H1 (cell line): ENCODE results near the gene LIPC.

ENCODE experiments used
- BRCA1 ChIP-seq: IDR thresholded peaks from 2 replicates; pipeline ENCODE4 v1.6.1; 2012; ENCODE audit warnings: low read depth, low read length, improper control_type of control experiment
- CHD1 ChIP-seq: IDR thresholded peaks from 2 replicates; pipeline ENCODE4 v1.6.1; 2012; ENCODE audit warnings: low read depth, low read length, improper control_type of control experiment
- HDAC6 ChIP-seq: IDR thresholded peaks from one replicate; pipeline ENCODE4 v1.7.1; 2012; ENCODE audit warnings: low read depth, mild to moderate bottlenecking, inconsistent platforms, low read length, moderate library complexity
- MAX ChIP-seq: IDR thresholded peaks from 2 replicates; pipeline ENCODE4 v1.6.1; 2012; ENCODE audit warnings: inconsistent platforms
- NRF1 ChIP-seq: IDR thresholded peaks from 2 replicates; pipeline ENCODE4 v1.6.1; 2011; ENCODE audit warnings: mild to moderate bottlenecking, low read depth, low read length, improper control_type of control experiment
- POLR2A ChIP-seq, 2 experiments: IDR thresholded peaks; 1 replicate in 1 of 2; 2 replicates in 1 of 2; pipeline ENCODE4 v1.6.1; 2011; ENCODE audit warnings: low read depth in 2 of 2, low read length in 2 of 2, mild to moderate bottlenecking in 2 of 2; ENCODE audit errors: control extremely low read depth in 1 of 2
- POLR2AphosphoS5 ChIP-seq: IDR thresholded peaks from 2 replicates; pipeline ENCODE4 v1.6.1; 2011; ENCODE audit warnings: low read depth, low read length
- RFX5 ChIP-seq: IDR thresholded peaks from 2 replicates; pipeline ENCODE4 v1.6.1; 2011; ENCODE audit warnings: low read depth, low read length, improper control_type of control experiment, borderline replicate concordance
- TAF1 ChIP-seq: IDR thresholded peaks from 2 replicates; pipeline ENCODE4 v1.6.1; 2011; ENCODE audit warnings: mild to moderate bottlenecking, low read depth, low read length
- TF ChIP-seq, protein P1 (sequence below), 3 experiments: IDR thresholded peaks; 1 replicate in 2 of 3; 2 replicates in 1 of 3; pipeline versions ENCODE4 v1.5.1 to v1.6.1; 2011; ENCODE audit warnings: low read length in 3 of 3, mild to moderate bottlenecking in 3 of 3, inconsistent platforms in 2 of 3, low read depth in 1 of 3, moderate library complexity in 1 of 3; ENCODE audit not compliant: insufficient read depth in 1 of 3; ENCODE audit errors: control extremely low read depth in 1 of 3

DNA sequence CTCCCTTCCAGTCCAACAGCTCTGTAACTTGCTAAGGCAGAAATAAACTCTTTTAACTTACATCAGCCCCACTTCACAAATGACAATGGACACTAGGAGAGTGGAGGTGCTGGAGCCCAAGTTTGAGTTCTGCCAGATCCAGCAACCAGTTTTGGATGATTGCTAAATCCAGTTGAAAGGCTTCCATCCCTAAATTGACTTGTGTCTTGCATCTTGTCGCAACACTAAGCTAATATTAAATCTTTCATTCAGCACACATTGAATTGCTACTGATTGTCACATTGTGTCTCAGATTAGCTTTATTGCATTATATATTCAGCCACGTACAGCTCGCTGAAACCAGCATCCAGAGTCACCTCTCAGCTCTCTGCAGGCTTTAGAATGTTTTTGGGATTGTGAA lies 41.7 kb upstream of the LIPC start:
- TF ChIP-seq HDAC6 (no peak), RFX5 (no peak), NRF1 (no peak), BRCA1 (no peak), CHD1 (no peak), POLR2A (IDR thresholded peaks at IDR 0.05; ENCODE audit: control extremely low read depth in 1 of 2, low read depth in 2 of 2, low read length in 2 of 2) (no peak), POLR2AphosphoS5 (no peak), MAX (no peak), TAF1 (no peak)
- TF ChIP-seq, protein P1, sequence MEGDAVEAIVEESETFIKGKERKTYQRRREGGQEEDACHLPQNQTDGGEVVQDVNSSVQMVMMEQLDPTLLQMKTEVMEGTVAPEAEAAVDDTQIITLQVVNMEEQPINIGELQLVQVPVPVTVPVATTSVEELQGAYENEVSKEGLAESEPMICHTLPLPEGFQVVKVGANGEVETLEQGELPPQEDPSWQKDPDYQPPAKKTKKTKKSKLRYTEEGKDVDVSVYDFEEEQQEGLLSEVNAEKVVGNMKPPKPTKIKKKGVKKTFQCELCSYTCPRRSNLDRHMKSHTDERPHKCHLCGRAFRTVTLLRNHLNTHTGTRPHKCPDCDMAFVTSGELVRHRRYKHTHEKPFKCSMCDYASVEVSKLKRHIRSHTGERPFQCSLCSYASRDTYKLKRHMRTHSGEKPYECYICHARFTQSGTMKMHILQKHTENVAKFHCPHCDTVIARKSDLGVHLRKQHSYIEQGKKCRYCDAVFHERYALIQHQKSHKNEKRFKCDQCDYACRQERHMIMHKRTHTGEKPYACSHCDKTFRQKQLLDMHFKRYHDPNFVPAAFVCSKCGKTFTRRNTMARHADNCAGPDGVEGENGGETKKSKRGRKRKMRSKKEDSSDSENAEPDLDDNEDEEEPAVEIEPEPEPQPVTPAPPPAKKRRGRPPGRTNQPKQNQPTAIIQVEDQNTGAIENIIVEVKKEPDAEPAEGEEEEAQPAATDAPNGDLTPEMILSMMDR (IDR thresholded peaks at IDR 0.05; ENCODE audit: control extremely low read depth in 1 of 3, insufficient read depth in 1 of 3, low read depth in 1 of 3, low read length in 3 of 3), result no peak
